ENCODE measurements around the gene GALNTL6.

DNA sequence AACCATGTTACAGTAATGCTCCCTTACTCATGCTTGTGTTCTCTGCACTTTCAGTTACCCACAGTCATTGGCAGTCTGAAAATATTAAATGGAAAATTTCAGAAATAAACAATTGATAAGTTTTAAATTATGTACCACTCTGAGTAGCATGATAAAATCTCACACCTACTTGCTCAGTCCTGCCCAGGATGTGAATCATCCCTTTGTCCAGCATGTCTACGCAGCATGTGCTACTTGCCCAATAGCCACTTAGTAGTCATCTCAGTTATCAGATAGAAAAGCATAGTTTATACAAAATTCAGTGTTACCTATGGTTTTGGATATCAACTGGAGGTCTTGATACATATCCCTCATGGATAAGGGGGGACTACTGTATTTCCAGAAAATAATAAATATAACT, 577.1 kb downstream of the GALNTL6 start:
- TF ChIP-seq POLR2AphosphoS5 (IDR thresholded peaks at IDR 0.05; ENCODE audit: low read depth, low read length) = no peak
- no peak for TF ChIP-seq POLR2A (IDR thresholded peaks at IDR 0.05; ENCODE audit: low read depth, low read length)
- TF ChIP-seq POU2F2 (IDR thresholded peaks at IDR 0.05; ENCODE audit: low read depth, low read length) = no peak
- no peak for TF ChIP-seq TAF1 (IDR thresholded peaks at IDR 0.05; ENCODE audit: low read depth, low read length)
- TF ChIP-seq PAX5 (IDR thresholded peaks at IDR 0.05; ENCODE audit: insufficient read depth, low read length, severe bottlenecking) = no peak
